HG03565 (cell line): Measurements from ENCODE around the gene SCIMP.
"Not testable (repeated sequence)": the region's sequence is repeated elsewhere in the genome, so short reads cannot be mapped to it uniquely, and the experiment has no call there.

Experiments used
- ATAC-seq: cut with Tn5 transposase; IDR thresholded peaks from one replicate; pipeline ENCODE4 v1.9.1; 2021; ENCODE audit warnings: mild to moderate bottlenecking, moderate library complexity; ENCODE audit not compliant: unreplicated experiment

The SCIMP gene

GRCh38 chr17:5191541-5192417, 42.9 kb downstream of the SCIMP start, which contains the start of gene ZNF594:
TSS of gene ZNF594 (minus strand) at chr17:5191868. CDS start at chr17:5184256, 7,612 bp downstream.
- ATAC-seq: peak; percentile 95

- no peak for ATAC-seq
Measured at GRCh38 chr17:5184288-5184687, 50.4 kb downstream of the SCIMP start.

- no peak for ATAC-seq
Measured at GRCh38 chr17:5183410-5183793, 51.3 kb downstream of the SCIMP start.

GRCh38 chr17:5182597-5183409, 51.9 kb downstream of the SCIMP start:
- no peak for ATAC-seq

GRCh38 chr17:5181509-5182305, 53.0 kb downstream of the SCIMP start:
- no peak for ATAC-seq

- ATAC-seq: no peak
Measured at GRCh38 chr17:5179003-5179402, 55.7 kb downstream of the SCIMP start.

GRCh38 chr17:5175027-5175426, 59.6 kb downstream of the SCIMP start:
- ATAC-seq: not testable (repeated sequence)

- ATAC-seq: not testable (repeated sequence)
Measured at GRCh38 chr17:5165791-5166564, 68.7 kb downstream of the SCIMP start.

GRCh38 chr17:5164436-5164835, 70.2 kb downstream of the SCIMP start:
- ATAC-seq: no peak

- not testable (repeated sequence) for ATAC-seq
Measured at GRCh38 chr17:5161793-5162192, 72.9 kb downstream of the SCIMP start.

GRCh38 chr17:5160702-5161101, 74.0 kb downstream of the SCIMP start:
- ATAC-seq: not testable (repeated sequence)
